Stimulated activated memory B cell treated with anti-CD40 and anti-IgM and Interleukin-4, amounts not matched to agents 10 μg/mL and 1 μg/mL and 100 μg/mL, for 72 hours (primary cell): Measurements from ENCODE around the gene MRPL42.
"Not testable (repeated sequence)": the region's sequence is repeated elsewhere in the genome, so short reads cannot be mapped to it uniquely, and the experiment has no call there.

Experiments used
- ATAC-seq: fragments of 150-1000 bp; cut with Tn5 transposase; 2 replicates; pipeline ENCODE4 v1.10.0; 2021
- H3K27ac Mint-ChIP-seq: one replicate; pipeline ENCODE4 v1.8.0; 2022; ENCODE audit warnings: mild to moderate bottlenecking, mixed read lengths
- H3K27me3 Mint-ChIP-seq: one replicate; pipeline ENCODE4 v1.8.0; 2022; ENCODE audit warnings: mixed read lengths
- H3K36me3 Mint-ChIP-seq: one replicate; pipeline ENCODE4 v1.8.0; 2022; ENCODE audit warnings: mixed read lengths
- H3K4me1 Mint-ChIP-seq: one replicate; pipeline ENCODE4 v1.8.0; 2022; ENCODE audit warnings: mixed read lengths
- H3K4me3 Mint-ChIP-seq: one replicate; pipeline ENCODE4 v1.8.0; 2022; ENCODE audit warnings: mild to moderate bottlenecking, moderate library complexity, mixed read lengths
- H3K9me3 Mint-ChIP-seq: one replicate; pipeline ENCODE4 v1.8.0; 2022; ENCODE audit warnings: mixed read lengths

Gene MRPL42

GRCh38 chr12:93537769-93538168 lies 70.5 kb downstream of the MRPL42 start:
- no peak for ATAC-seq
- Mint-ChIP-seq H3K4me1 (peaks cover 6% of the 10 kb centered on the region), H3K27ac (no peak overlapping the region), H3K27me3 (no peaks in the 10 kb centered on the region), H3K9me3 (no peaks in the 10 kb centered on the region), H3K4me3 (no peak overlapping the region), H3K36me3 (no peaks in the 10 kb centered on the region)

- Mint-ChIP-seq H3K36me3 (no peaks in the 10 kb centered on the region), H3K27me3 (peaks cover 10% of the 10 kb centered on the region), H3K27ac (no peak overlapping the region), H3K4me1 (peaks cover 6% of the 10 kb centered on the region), H3K4me3 (no peak overlapping the region), H3K9me3 (no peaks in the 10 kb centered on the region)
- no peak for ATAC-seq
These were observed 72.5 kb downstream of the MRPL42 start for GRCh38 chr12:93539821-93540220.

- ATAC-seq: no peak
- Mint-ChIP-seq H3K9me3 (no peaks in the 10 kb centered on the region), H3K4me3 (no peak overlapping the region), H3K27me3 (peaks cover 11% of the 10 kb centered on the region), H3K27ac (no peak overlapping the region), H3K4me1 (peaks cover 6% of the 10 kb centered on the region), H3K36me3 (no peaks in the 10 kb centered on the region)
These were observed 73.2 kb downstream of the MRPL42 start for GRCh38 chr12:93540466-93540865.

- H3K27ac Mint-ChIP-seq: no peak overlapping the region
These were observed 74.4 kb downstream of the MRPL42 start for GRCh38 chr12:93541578-93542225.

GRCh38 chr12:93547778-93548177 lies 80.5 kb downstream of the MRPL42 start:
- Mint-ChIP-seq H3K4me3 (no peak overlapping the region), H3K27me3 (peaks cover 11% of the 10 kb centered on the region), H3K27ac (no peak overlapping the region), H3K4me1 (no peaks in the 10 kb centered on the region), H3K9me3 (no peaks in the 10 kb centered on the region), H3K36me3 (no peaks in the 10 kb centered on the region)
- no peak for ATAC-seq

More at GRCh38 chr12:93541578-93542225, 74.4 kb downstream of the MRPL42 start:
- no peaks in the 10 kb centered on the region for H3K9me3 Mint-ChIP-seq
- no peaks in the 10 kb centered on the region for H3K36me3 Mint-ChIP-seq
- ATAC-seq: no peak
- H3K27me3 Mint-ChIP-seq: peaks cover 11% of the 10 kb centered on the region
- H3K4me1 Mint-ChIP-seq: peaks cover 6% of the 10 kb centered on the region
- no peak overlapping the region for H3K4me3 Mint-ChIP-seq

- peaks cover 10% of the 10 kb centered on the region for H3K4me1 Mint-ChIP-seq
- no peak for ATAC-seq
These were observed 81.9 kb downstream of the MRPL42 start for GRCh38 chr12:93549174-93549573.

GRCh38 chr12:93550748-93551611 lies 83.7 kb downstream of the MRPL42 start:
- peaks cover 5% of the 10 kb centered on the region for H3K9me3 Mint-ChIP-seq
- ATAC-seq: no peak
- H3K36me3 Mint-ChIP-seq: no peaks in the 10 kb centered on the region
- H3K27me3 Mint-ChIP-seq: peaks cover 15% of the 10 kb centered on the region
- no peak overlapping the region for H3K4me3 Mint-ChIP-seq
- H3K27ac Mint-ChIP-seq: no peak overlapping the region
- H3K4me1 Mint-ChIP-seq: peaks cover 10% of the 10 kb centered on the region

More at GRCh38 chr12:93549174-93549573, 81.9 kb downstream of the MRPL42 start:
- Mint-ChIP-seq H3K4me3 (no peak overlapping the region), H3K27ac (no peak overlapping the region), H3K27me3 (peaks cover 13% of the 10 kb centered on the region), H3K36me3 (no peaks in the 10 kb centered on the region), H3K9me3 (peaks cover 5% of the 10 kb centered on the region)

GRCh38 chr12:93552427-93552826 lies 85.1 kb downstream of the MRPL42 start:
- Mint-ChIP-seq H3K27ac (no peak overlapping the region), H3K27me3 (peaks cover 15% of the 10 kb centered on the region), H3K9me3 (peaks cover 5% of the 10 kb centered on the region), H3K4me1 (peaks cover 10% of the 10 kb centered on the region), H3K4me3 (no peak overlapping the region), H3K36me3 (no peaks in the 10 kb centered on the region)
- ATAC-seq: no peak

GRCh38 chr12:93557879-93558278 lies 90.6 kb downstream of the MRPL42 start:
- not testable (repeated sequence) for H3K27ac Mint-ChIP-seq, H3K4me3 Mint-ChIP-seq, H3K4me1 Mint-ChIP-seq, ATAC-seq
- H3K36me3 Mint-ChIP-seq: peaks cover 24% of the 10 kb centered on the region
- peaks cover 21% of the 10 kb centered on the region for H3K9me3 Mint-ChIP-seq
- peaks cover 31% of the 10 kb centered on the region for H3K27me3 Mint-ChIP-seq

- H3K4me1 Mint-ChIP-seq, ATAC-seq, H3K27ac Mint-ChIP-seq, H3K4me3 Mint-ChIP-seq: not testable (repeated sequence)
- peaks cover 31% of the 10 kb centered on the region for H3K27me3 Mint-ChIP-seq
- H3K36me3 Mint-ChIP-seq: peaks cover 24% of the 10 kb centered on the region
- H3K9me3 Mint-ChIP-seq: peaks cover 17% of the 10 kb centered on the region
These were observed 91.4 kb downstream of the MRPL42 start for GRCh38 chr12:93558685-93559084.

- Mint-ChIP-seq H3K27me3 (peaks cover 2% of the 10 kb centered on the region), H3K4me1 (no peaks in the 10 kb centered on the region), H3K9me3 (peaks cover 8% of the 10 kb centered on the region), H3K36me3 (peaks cover 11% of the 10 kb centered on the region), H3K27ac (no peak overlapping the region), H3K4me3 (no peak overlapping the region)
- peak; percentile 39 for ATAC-seq
These were observed 96.7 kb downstream of the MRPL42 start for GRCh38 chr12:93563807-93564538.

- no peak overlapping the region for H3K4me3 Mint-ChIP-seq
- H3K36me3 Mint-ChIP-seq: peaks cover 3% of the 10 kb centered on the region
- no peaks in the 10 kb centered on the region for H3K27me3 Mint-ChIP-seq
- H3K4me1 Mint-ChIP-seq: peaks cover 5% of the 10 kb centered on the region
- H3K9me3 Mint-ChIP-seq: peaks cover 3% of the 10 kb centered on the region
- no peak for ATAC-seq
- no peak overlapping the region for H3K27ac Mint-ChIP-seq
These were observed 98.4 kb downstream of the MRPL42 start for GRCh38 chr12:93565760-93566159.
